Thoracic aorta (tissue), 2 donors: ENCODE measurements around the gene KRT31. TPM values are rescaled to one million over a fixed set of nuclear protein-coding genes. Genes with fewer than 3 reads are reported as not detected.

Experiments used
- ATAC-seq: fragments of 150-250 bp; one replicate; pipeline ENCODE4 v1.8.0; 2017; ENCODE audit warnings: low read depth; ENCODE audit not compliant: insufficient number of reproducible peaks, low FRiP score
- DNase-seq: peaks from one replicate; pipeline ENCODE4 v3.0.0-alpha.2; 2020; ENCODE audit warnings: low spot score
- H3K27ac ChIP-seq, 2 donors: fragments of 200-600 bp; sonication (generic); 1 replicate in 1 of 2; 2 replicates in 1 of 2; pipeline ENCODE4 v1.5.1; 2016; ENCODE audit warnings: mild to moderate bottlenecking in 2 of 2, moderate library complexity in 2 of 2
- H3K27me3 ChIP-seq: fragments of 200-600 bp; sonication (generic); replicated peaks from 2 replicates; pipeline ENCODE4 v1.6.0; 2016; ENCODE audit warnings: mild to moderate bottlenecking; ENCODE audit not compliant: insufficient read depth
- H3K36me3 ChIP-seq: fragments of 200-600 bp; sonication (generic); one replicate; pipeline ENCODE4 v1.5.1; 2016
- H3K4me1 ChIP-seq, 2 donors: fragments of 200-600 bp; sonication (generic); 1 replicate in 1 of 2; 2 replicates in 1 of 2; pipeline versions ENCODE4 v1.5.1 to v1.6.0; 2016; ENCODE audit warnings: low read depth in 2 of 2, mild to moderate bottlenecking in 1 of 2; ENCODE audit not compliant: control insufficient read depth in 1 of 2
- H3K4me3 ChIP-seq: fragments of 200-600 bp; sonication (generic); 2 replicates; pipeline ENCODE4 v1.5.1; 2016; ENCODE audit warnings: mild to moderate bottlenecking
- H3K9me3 ChIP-seq: fragments of 200-600 bp; sonication (generic); 2 replicates; pipeline ENCODE4 v1.5.1; 2016
- total RNA-seq, 2 donors: library from RNA; depleted of rRNA; stranded (reverse); fragments of >200 nt; gene quantifications; one replicate each; pipeline versions ENCODE4 v1.1.0 to v1.2.3, GENCODE V29; 2016
- TF ChIP-seq, protein P1 (sequence below): fragments of 200-600 bp; sonication (generic); IDR thresholded peaks from one replicate; pipeline ENCODE4 v1.5.1; 2019; ENCODE audit warnings: antibody characterized with exemption

The KRT31 gene
- total RNA-seq, 2 donors from 2014 or later: not detected

DNA sequence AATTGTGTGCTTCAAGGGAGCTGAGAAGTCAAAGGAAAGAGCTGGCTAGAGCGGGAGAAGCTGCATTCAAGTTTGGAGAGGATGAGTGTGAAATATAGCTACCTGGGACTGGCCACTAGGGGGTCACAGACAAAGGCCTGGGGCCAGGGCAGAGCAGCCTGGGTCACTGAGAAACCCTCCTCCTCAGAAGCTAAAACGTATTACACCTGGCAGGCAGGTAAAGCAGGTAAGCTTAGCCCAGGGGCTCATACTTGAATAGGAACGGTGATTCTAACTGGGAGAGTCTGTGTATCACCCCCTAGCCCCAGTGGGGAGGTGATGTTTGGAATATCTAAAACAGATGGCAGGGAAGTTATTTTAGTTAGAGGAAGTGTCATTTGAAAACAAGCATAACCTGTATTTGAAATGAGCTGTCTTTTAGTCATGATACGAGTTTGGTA is 20.2 kb upstream of the KRT31 start:
- no peak for DNase-seq
- Histone ChIP-seq H3K9me3 (no peaks in the 10 kb centered on the region), H3K27ac (no peak overlapping the region), H3K4me1 (peaks cover 7 to 29% of the 10 kb centered on the region in 2 donors), H3K4me3 (no peak overlapping the region), H3K27me3 (no peaks in the 10 kb centered on the region), H3K36me3 (no peaks in the 10 kb centered on the region)
- ATAC-seq: no peak
- TF ChIP-seq, protein P1, sequence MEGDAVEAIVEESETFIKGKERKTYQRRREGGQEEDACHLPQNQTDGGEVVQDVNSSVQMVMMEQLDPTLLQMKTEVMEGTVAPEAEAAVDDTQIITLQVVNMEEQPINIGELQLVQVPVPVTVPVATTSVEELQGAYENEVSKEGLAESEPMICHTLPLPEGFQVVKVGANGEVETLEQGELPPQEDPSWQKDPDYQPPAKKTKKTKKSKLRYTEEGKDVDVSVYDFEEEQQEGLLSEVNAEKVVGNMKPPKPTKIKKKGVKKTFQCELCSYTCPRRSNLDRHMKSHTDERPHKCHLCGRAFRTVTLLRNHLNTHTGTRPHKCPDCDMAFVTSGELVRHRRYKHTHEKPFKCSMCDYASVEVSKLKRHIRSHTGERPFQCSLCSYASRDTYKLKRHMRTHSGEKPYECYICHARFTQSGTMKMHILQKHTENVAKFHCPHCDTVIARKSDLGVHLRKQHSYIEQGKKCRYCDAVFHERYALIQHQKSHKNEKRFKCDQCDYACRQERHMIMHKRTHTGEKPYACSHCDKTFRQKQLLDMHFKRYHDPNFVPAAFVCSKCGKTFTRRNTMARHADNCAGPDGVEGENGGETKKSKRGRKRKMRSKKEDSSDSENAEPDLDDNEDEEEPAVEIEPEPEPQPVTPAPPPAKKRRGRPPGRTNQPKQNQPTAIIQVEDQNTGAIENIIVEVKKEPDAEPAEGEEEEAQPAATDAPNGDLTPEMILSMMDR: no peak

DNA sequence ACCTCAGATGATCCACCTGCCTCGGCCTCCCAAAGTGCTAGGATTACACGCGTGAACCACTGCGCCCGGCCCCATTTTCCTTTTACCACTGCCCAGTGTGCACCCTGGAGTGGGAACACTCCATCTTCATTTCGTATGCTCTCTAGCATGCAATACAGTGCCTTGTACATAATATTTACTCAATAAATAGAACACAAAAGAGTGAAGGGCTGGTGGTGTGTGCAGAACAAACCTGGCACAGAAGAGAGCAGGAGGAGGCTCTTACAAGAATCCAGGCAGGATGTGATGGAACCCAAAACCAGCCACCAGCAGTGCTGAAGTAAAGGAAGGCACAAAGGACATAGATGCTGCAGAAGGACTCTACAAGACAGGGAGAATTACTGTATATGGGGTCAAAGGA is 19.7 kb upstream of the KRT31 start:
- no peaks in the 10 kb centered on the region for H3K36me3 ChIP-seq
- TF ChIP-seq, protein P1: no peak
- H3K9me3 ChIP-seq: no peaks in the 10 kb centered on the region
- no peak overlapping the region for H3K4me3 ChIP-seq
- no peak overlapping the region for H3K27ac ChIP-seq
- H3K4me1 ChIP-seq: peaks cover 7 to 29% of the 10 kb centered on the region in 2 donors
- ATAC-seq: no peak
- DNase-seq: no peak
- H3K27me3 ChIP-seq: no peaks in the 10 kb centered on the region

DNA sequence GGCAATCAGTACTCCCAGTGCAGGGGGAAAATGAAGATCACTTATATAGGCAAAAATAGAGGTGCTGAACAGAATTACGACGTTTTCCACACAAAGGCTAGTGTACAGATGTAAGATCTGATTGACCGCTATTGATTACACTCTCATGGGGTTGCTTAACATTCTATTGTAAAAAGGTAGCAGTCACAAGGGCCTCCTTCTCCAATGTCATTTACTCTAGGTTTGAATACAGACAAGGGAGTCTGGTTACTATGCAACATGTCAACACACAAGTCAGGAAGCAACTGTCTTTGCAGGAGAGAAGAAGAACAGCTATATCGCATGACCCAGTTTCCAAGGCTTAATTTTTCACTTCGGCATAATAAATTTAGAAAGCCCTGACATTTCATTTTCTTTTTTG is 19.1 kb upstream of the KRT31 start:
- no peaks in the 10 kb centered on the region for H3K36me3 ChIP-seq
- no peak overlapping the region for H3K27ac ChIP-seq
- H3K27me3 ChIP-seq: no peaks in the 10 kb centered on the region
- TF ChIP-seq, protein P1: no peak
- H3K4me3 ChIP-seq: no peak overlapping the region
- H3K4me1 ChIP-seq: peaks cover 7 to 29% of the 10 kb centered on the region in 2 donors
- no peaks in the 10 kb centered on the region for H3K9me3 ChIP-seq
- no peak for DNase-seq
- ATAC-seq: no peak

DNA sequence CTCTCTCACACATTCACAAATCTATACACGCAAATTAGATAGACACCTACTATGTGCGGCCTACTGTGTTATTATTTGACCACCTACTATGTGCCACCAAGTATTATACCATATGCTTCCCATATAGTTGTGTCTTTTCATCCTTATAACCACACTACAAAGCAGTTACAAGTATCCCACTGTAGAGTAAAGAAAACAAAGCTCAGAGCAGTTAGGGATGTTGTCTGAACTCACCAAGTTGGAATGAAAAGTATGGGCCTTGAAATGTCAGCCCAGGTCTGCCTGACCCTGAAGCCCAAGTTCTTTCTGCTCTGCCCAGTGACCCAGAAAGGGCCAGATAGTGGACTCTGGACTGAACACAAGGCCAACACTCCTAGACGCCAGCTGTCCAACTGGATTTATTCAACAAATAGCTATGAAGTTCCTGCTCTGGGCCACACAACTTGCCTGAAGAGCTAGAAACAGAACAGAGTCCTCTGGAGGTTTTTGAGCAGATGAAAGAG is 18.5 kb upstream of the KRT31 start:
- H3K27ac ChIP-seq: no peak overlapping the region
- H3K9me3 ChIP-seq: no peaks in the 10 kb centered on the region
- peak; percentile 52 for ATAC-seq
- DNase-seq: no peak
- no peaks in the 10 kb centered on the region for H3K36me3 ChIP-seq
- no peaks in the 10 kb centered on the region for H3K27me3 ChIP-seq
- H3K4me3 ChIP-seq: no peak overlapping the region
- peaks cover 7 to 29% of the 10 kb centered on the region in 2 donors for H3K4me1 ChIP-seq
- TF ChIP-seq, protein P1: no peak

DNA sequence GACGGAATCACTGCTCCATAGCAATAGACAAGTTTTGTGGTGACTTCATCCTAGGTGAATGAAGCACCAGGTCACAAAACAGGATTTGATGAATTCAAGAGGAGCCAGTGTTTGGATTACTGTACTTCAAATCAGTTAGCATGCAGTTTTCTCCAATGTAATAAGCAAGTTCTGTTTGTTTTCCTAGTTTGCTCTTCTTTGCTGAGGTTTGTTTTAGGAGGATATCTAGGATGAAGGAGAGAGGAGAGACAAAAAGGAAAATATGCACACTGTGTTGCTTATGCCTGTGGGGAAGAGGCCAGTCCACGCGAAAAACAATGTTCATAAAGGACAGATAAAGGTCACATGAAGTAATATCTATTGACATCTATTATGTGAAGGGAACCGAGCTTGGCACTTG is 18.0 kb upstream of the KRT31 start:
- DNase-seq (no peak), ATAC-seq (no peak)
- Histone ChIP-seq H3K4me1 (peaks cover 7 to 29% of the 10 kb centered on the region in 2 donors), H3K9me3 (no peaks in the 10 kb centered on the region), H3K27ac (no peak overlapping the region), H3K36me3 (no peaks in the 10 kb centered on the region), H3K27me3 (no peaks in the 10 kb centered on the region), H3K4me3 (no peak overlapping the region)
- TF ChIP-seq, protein P1: no peak
